Measurements from ENCODE around the gene CX3CR1.
"Not testable (repeated sequence)": the region's sequence is repeated elsewhere in the genome, so short reads cannot be mapped to it uniquely, and the experiment has no call there.

The CX3CR1 gene

DNA sequence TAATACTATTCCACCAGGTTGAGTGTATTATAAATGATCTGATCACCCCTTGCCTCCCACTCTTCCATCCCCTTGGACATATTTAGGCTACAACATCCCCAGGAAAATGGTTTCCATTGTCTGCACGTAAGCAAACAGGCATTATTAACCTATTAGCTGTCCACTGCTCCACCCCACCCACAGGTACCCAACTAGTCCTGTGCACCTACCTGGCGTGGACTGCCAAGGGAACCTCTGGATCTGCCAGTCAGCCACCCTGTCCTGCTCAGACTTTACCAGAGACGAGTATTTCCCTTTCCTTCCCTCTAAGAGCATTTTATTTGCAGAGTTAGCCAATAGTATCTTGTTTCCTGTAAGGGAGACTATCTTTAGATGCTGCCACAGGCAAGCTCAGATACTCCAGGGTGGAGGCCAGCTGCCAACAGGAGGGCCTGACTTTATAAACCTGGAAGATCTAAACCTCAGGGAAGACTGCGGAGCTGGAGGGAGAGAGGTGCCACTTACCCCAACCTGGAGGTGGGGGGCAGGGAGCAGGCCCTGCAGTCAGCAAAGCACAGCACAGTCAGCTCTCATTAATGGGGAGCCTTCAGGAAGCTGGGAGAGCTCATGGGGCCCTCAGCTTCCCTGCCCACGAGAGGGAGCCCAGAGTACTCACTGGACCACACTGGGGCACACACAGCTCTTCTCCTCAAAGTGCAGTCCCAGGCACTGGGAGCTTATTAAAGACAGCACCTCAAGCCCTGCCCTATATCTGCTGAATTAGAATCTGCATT lies at the start of gene CX3CR1:
TSS of gene CX3CR1 (minus strand) at position 292 of the 773 bp plus-strand sequence. CDS start 13,527 bp downstream, outside the sequence.
- DNase-seq (ENCODE audit: low read depth in 3 of 3) = no peak

- DNase-seq (ENCODE audit: low read depth in 3 of 3) = no peak
These were observed 49.7 kb upstream of the CX3CR1 start, which contains the start of gene CCR8 for GRCh38 chr3:39329493-39329892. CCR8 (plus strand) TSS chr3:39329709; CDS start chr3:39332332, 2,623 bp downstream.

GRCh38 chr3:39327746-39328349 lies 48.0 kb upstream of the CX3CR1 start:
- DNase-seq (ENCODE audit: low read depth in 3 of 3) = no peak

DNA sequence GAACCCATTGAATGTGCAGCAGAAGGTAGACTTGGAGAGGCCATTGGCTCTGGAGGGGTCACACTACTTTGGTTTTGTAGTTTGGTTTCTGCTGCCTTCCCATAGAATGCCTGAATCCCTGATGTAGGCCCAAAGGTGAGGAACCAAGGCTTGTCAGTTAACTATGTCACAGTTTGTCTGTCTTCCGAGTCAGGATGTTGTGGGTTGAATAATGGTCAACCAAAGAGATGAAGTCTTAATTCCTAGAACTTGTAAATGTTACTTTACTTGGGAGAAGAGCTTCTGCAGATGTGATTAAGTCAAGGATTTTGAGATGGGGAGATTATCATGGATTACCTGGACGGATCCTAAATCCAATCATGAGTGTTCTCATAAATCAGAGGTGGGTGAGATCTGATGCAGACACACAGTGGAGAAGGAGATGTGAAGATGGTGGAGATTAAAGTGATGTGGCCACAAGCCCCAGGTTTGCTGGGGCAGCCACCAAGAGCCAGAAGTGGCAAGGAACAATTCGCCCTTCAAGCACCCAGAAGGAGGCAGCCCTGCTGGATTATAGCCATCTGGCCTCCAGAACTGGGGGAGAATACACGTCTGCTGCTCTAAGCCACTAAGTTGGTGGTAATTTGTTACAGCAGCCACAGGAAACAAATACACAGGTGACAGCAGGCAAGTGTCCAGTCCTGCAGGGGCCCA lies 47.4 kb upstream of the CX3CR1 start:
- DNase-seq (ENCODE audit: low read depth in 3 of 3) = no peak

DNA sequence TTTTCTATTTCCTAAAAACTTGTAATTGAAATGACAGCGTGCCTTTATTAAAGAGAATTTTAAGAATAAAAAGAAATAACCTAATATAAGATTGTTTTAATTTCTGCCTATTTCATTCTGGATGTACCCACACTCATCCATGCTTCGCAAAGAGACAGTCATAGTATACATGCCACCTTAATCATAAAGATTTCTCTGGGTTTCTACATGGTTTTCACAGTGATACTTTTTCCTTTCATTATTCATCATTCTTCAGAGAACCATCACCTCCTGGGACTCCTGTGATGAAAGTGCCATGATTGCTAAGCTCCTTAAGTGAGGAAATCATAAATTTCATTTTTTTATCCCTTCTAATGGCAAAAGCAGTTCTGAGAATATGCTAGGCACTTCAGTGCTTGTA lies 45.4 kb upstream of the CX3CR1 start:
- DNase-seq (ENCODE audit: low read depth in 3 of 3) = no peak

- no peak for DNase-seq (ENCODE audit: low read depth in 3 of 3)
These were observed 43.7 kb upstream of the CX3CR1 start for GRCh38 chr3:39323494-39323893.

DNA sequence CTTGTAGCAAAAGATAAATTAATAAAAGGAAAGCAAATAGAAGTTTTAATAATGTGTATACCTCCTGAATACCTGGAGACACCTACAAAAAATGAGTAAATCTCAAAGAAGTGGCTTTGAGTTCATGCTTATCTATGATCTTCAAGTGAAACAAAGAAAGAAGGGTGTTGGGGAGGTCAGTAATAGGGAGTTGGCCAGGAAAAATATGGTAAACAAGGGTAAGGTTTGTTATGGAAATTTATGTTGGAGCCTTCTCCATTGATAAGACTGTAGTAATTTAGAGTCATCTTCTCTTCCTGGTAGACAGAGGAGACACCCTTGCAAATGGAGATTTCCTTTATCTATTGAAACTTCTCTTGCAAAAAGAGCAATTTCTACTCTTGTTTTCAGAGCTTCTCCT lies 43.1 kb upstream of the CX3CR1 start:
- DNase-seq (ENCODE audit: low read depth in 3 of 3) = no peak

DNA sequence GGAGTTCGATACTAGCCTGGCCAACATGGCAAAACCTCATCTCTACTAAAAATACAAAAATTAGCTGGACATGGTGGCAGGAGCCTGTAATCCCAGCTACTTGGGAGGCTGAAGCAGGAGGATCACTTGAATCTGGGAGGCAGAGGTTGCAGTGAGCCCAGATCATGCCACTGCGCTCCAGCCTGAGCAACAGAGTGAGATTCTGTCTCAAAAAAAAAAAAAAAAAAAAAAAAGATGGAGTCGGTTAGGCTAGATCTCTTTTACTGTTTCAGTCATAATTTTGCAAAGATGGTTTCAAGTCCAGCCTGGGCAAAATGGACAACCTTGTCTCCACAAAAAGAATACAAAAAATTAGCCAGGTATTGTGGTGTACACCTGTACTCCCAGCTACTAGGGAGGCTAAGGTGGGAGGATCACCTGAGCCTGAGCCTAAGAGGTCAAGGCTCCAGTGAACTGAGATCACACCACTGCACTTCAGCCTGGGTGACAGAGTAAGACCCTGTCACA lies 42.4 kb upstream of the CX3CR1 start:
- not testable (repeated sequence) for DNase-seq (ENCODE audit: low read depth in 3 of 3)

GRCh38 chr3:39321574-39321983 lies 41.7 kb upstream of the CX3CR1 start:
- not testable (repeated sequence) for DNase-seq (ENCODE audit: low read depth in 3 of 3)

GRCh38 chr3:39319249-39319648 lies 39.4 kb upstream of the CX3CR1 start:
- no peak for DNase-seq (ENCODE audit: low read depth in 3 of 3)

GRCh38 chr3:39318301-39318700 lies 38.5 kb upstream of the CX3CR1 start:
- DNase-seq (ENCODE audit: low read depth in 3 of 3) = no peak

- DNase-seq (ENCODE audit: low read depth in 3 of 3) = no peak
These were observed 37.8 kb upstream of the CX3CR1 start for GRCh38 chr3:39317571-39318169.

DNA sequence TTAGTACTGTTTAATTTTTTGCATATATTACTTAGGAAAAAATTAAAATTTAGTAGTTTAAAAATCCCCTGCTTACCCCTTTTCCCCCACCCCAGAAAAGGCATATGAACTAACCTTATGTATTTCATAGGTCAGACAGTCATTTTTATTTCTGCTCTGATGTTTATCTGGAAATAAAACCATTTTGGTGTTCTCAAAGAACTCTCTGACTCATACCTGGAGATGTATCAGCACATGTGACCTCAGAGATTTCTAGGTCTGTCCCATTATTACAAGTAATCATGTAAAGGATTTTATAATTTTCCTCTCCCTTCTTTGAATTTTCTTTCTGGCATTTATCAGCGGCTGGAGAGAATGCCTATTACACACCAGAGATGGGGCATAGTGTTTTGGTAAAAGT lies 35.6 kb upstream of the CX3CR1 start:
- DNase-seq (ENCODE audit: low read depth in 3 of 3) = no peak

GRCh38 chr3:39313289-39313688 lies 33.5 kb upstream of the CX3CR1 start:
- DNase-seq (ENCODE audit: low read depth in 3 of 3) = no peak

- DNase-seq (ENCODE audit: low read depth in 3 of 3) = no peak
These were observed 22.3 kb upstream of the CX3CR1 start for GRCh38 chr3:39302178-39302577.

- DNase-seq (ENCODE audit: low read depth in 3 of 3) = no peak
These were observed 19.4 kb upstream of the CX3CR1 start for GRCh38 chr3:39299279-39299678.

- no peak for DNase-seq (ENCODE audit: low read depth in 3 of 3)
These were observed 16.6 kb upstream of the CX3CR1 start for GRCh38 chr3:39296197-39297077.

GRCh38 chr3:39295184-39295775 lies 15.4 kb upstream of the CX3CR1 start:
- DNase-seq (ENCODE audit: low read depth in 3 of 3) = no peak

DNA sequence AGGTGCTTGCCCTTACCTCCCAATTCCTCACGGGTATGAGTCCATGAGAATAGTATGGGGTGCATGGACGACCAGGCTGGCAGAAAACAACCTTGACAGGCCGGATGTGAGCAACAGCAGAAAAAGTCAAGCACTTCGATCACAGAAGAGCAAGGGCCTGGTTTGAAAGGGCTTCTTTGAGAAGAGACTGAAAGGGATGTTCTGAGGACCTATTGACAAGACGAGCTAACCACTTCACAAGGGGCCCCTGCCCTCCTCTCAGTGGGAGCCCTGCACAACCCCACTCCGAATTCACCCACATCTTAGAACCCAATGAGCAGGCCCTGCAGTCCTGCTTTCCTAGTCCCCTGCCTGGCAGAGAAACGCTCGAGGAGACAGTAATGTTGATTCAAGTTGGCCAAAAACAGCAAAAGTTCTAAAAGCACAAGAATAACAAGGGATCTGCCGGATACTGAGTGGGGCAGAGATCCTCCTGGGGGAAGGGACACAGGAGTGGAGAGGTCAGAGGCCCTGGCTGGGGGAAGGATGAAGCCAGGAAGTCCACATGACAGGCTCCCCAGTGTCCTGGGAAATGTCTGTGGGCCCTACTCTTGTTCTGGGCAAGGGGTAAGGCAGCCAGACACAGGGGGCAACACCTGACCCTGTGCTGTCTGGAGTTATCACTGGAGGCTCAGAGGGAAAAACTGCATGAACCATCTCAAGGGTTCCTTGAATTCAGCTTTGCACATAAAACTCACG lies 14.8 kb upstream of the CX3CR1 start:
- no peak for DNase-seq (ENCODE audit: low read depth in 3 of 3)

DNA sequence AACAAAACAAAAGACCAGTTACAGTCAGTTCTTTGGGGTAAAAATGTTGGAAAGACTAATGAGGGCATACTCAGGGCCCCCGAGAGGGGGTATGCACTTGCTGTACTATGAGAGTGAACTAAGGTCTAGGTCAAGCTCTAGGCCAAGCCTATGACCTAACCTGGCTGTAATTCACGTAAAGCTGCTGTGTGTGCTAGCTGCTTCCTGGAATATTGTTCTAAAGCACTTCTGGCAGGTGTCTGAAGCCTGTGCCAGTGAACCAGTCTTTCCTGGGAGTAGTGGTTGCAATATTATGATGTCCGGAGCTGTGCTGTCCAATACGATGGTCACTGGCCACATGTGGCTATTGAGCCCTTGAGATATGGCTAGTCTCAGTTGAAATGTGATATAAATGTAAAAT lies 13.1 kb upstream of the CX3CR1 start:
- DNase-seq (ENCODE audit: low read depth in 3 of 3) = no peak

All from stimulated activated CD4-positive, alpha-beta T cell treated with anti-CD3 and anti-CD28 coated beads, TNF-alpha, amount 100 ng/mL, for 4 hours (primary cell).